Right lobe of liver (tissue), 6 donors: Measurements from ENCODE around the gene DCC. TPM values are rescaled to one million over a fixed set of nuclear protein-coding genes. Genes with fewer than 3 reads are reported as not detected.
"Not testable (repeated sequence)": the region's sequence is repeated elsewhere in the genome, so short reads cannot be mapped to it uniquely, and the experiment has no call there.

ENCODE experiments used
- ATAC-seq, 4 donors: fragments of 200-7000 bp; cut with Tn5 transposase; one replicate each; pipeline ENCODE4 v1.9.1; 2020; ENCODE audit warnings: mild to moderate bottlenecking in 4 of 4, moderate library complexity in 4 of 4
- DNase-seq, 3 donors: peaks; one replicate each; pipeline ENCODE4 v3.0.0-alpha.2; 2020
- H3K27ac ChIP-seq, 3 donors: fragments of 200-600 bp; one replicate each; pipeline ENCODE4 v1.8.0; 2022
- H3K27me3 ChIP-seq, 2 donors: fragments of 200-600 bp; one replicate each; pipeline ENCODE4 v1.8.0; 2022
- H3K36me3 ChIP-seq, 4 donors: fragments of 200-600 bp; sonication (generic) in 1 of 4; one replicate each; pipeline versions ENCODE4 v1.5.1 to v1.8.0; 2017 to 2022; ENCODE audit warnings: control low read depth in 1 of 4
- H3K4me1 ChIP-seq, 4 donors: fragments of 200-600 bp; sonication (generic) in 1 of 4; one replicate each; pipeline versions ENCODE4 v1.5.1 to v1.8.0; 2017 to 2022; ENCODE audit warnings: control low read depth in 1 of 4
- H3K4me3 ChIP-seq, 3 donors: fragments of 200-600 bp; one replicate each; pipeline ENCODE4 v1.8.0; 2022
- H3K9me3 ChIP-seq, 4 donors: fragments of 200-600 bp; sonication (generic) in 1 of 4; one replicate each; pipeline versions ENCODE4 v1.5.1 to v1.8.0; 2017 to 2022; ENCODE audit warnings: control low read depth in 1 of 4
- CTCF ChIP-seq, 4 donors: fragments of 200-600 bp in 3 of 4; fragments of 450-650 bp in 1 of 4; IDR thresholded peaks; one replicate each; pipeline versions ENCODE4 v1.5.1 to v1.8.0; 2016 to 2022; ENCODE audit warnings: antibody characterized with exemption in 4 of 4, mild to moderate bottlenecking in 2 of 4
- POLR2A ChIP-seq: fragments of 450-650 bp; IDR thresholded peaks from one replicate; pipeline ENCODE4 v1.6.1; 2017; ENCODE audit warnings: antibody characterized with exemption, mild to moderate bottlenecking
- WGBS: methylation state at CpG from one replicate; pipeline ENCODE4 v1.1.6; 2018; ENCODE audit warnings: low coverage, low lambda C conversion rate; ENCODE audit not compliant: insufficient coverage; ENCODE audit errors: missing lambda C conversion rate; 5-methylcytosine and 5-hydroxymethylcytosine counted together
- intact Hi-C, 2 donors: fragments of 100-400 bp; cut with DNase I; formaldehyde crosslinking; loops; one replicate each; pipeline versions ENCODE4 v1.11.2 to v1.14.1; 2022
- total RNA-seq, 6 experiments: library from RNA; depleted of rRNA in 2 of 6; stranded (reverse); fragments of >200 nt in 2 of 6; fragmentation: NEBNext Ultra II Directional in 3 of 6; extraction: Animal tissue kit (Norgen Biotek cat#: 25700) in 3 of 6; gene quantifications; one replicate each; pipeline versions ENCODE4 v1.1.0 to v1.2.4, GENCODE V29; 2016 to 2023
- donor health status: DM: no; HTN: yes; CAD: no.
- donor health status: DM: no; HTN: no; CAD: no.
- donor health status: DM: no; HTN: no; CAD: no.
- donor health status: DM: no; HTN: yes; CAD: no.
- donor health status: DM: no; HTN: yes; CAD: no.

The DCC gene
- total RNA-seq, 6 experiments from 2014 or later = 0.06 TPM; not detected in 5

GRCh38 chr18:53458268-53458667 is 1118.3 kb downstream of the DCC start:
- Histone ChIP-seq H3K4me3 (no peak overlapping the region), H3K27me3 (no peaks in the 10 kb centered on the region), H3K27ac (no peak overlapping the region), H3K9me3 (no peaks in the 10 kb centered on the region), H3K36me3 (no peaks in the 10 kb centered on the region), H3K4me1 (no peaks in the 10 kb centered on the region)
- no peak for ATAC-seq
- no peak for DNase-seq
- TF ChIP-seq CTCF (IDR thresholded peaks at IDR 0.05) = no peak
- no peak for TF ChIP-seq POLR2A
- intact Hi-C loops = no loop called here

DNA sequence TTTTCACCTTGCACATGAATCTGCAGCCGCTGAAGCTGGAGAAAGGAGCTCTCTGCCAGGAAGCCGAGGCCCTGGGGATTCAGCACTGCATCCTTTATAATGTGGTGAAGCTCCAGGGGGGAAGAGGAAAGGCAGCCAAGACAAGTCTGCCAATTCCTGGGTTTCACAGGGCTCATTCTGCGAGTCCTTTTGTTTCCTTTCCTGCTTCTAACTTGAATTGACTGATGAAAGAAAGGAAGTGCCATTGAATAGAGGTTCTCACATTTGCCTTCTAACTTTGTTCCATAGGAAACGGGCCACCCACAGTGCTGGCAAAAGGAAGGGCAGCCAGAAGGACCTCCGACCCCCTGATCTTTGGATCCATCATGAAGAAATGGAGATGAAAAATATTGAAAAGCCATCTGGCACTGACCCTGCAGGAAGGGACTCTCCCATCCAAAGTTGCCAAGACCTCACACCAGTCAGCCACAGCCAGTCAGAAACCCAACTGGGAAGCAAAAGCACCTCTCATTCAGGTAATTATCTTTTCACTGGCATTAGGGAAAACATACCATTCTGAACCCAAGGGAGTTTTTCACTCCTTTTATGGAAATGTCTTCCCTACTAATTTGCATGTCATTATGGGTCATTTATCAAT is 1119.1 kb downstream of the DCC start:
- no peak for DNase-seq
- Histone ChIP-seq H3K36me3 (no peaks in the 10 kb centered on the region), H3K27ac (no peak overlapping the region), H3K9me3 (no peaks in the 10 kb centered on the region), H3K27me3 (no peaks in the 10 kb centered on the region), H3K4me1 (no peaks in the 10 kb centered on the region), H3K4me3 (no peak overlapping the region)
- WGBS = 17% methylated on average over 5 of the region's 5 CpGs
- intact Hi-C loops = no loop called here
- no peak for TF ChIP-seq POLR2A
- no peak for TF ChIP-seq CTCF (IDR thresholded peaks at IDR 0.05)
- ATAC-seq = no peak

DNA sequence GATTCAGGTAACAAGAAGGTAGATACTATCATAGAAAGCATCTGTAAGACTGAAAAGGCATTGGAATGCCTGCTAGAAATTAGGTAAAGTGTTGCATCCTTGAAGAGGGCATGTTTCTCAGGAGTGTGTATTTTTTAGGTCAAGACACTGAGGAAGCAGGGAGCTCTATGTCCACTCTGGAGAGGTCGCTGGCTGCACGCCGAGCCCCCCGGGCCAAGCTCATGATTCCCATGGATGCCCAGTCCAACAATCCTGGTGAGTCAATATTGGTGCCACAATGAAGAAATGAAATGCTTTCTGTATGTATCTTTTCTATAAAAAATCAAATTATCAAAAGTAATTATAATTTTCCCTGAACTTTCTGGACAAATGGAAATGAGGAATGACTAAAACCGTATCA is 1127.8 kb downstream of the DCC start:
- intact Hi-C loops = no loop called here
- no peak for ATAC-seq
- Histone ChIP-seq H3K4me3 (no peak overlapping the region), H3K9me3 (no peaks in the 10 kb centered on the region), H3K36me3 (no peaks in the 10 kb centered on the region), H3K4me1 (no peaks in the 10 kb centered on the region), H3K27ac (no peak overlapping the region), H3K27me3 (no peaks in the 10 kb centered on the region)
- DNase-seq = no peak
- WGBS = 54% methylated on average over 3 of the region's 5 CpGs
- TF ChIP-seq CTCF (IDR thresholded peaks at IDR 0.05) = no peak
- no peak for TF ChIP-seq POLR2A

DNA sequence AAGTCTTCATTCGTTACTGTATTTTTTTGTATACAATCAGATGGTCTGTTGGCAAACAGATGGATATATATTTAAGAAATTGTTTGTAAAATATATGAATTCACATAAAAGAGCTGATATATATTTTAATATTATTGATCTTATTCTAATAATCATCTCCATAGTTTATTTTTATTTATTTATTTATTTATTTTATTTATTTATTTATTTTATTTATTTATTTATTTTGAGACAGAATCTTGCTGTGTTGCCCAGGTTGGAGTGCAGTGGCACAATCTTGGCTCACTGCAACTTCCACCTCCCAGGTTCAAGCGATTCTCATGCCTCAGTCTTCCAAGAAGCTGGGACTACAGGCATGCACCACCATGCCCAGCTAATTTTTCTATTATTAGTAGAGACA is 1128.2 kb downstream of the DCC start:
- WGBS = 83% methylated on average over 1 of the region's 2 CpGs
- H3K4me3 ChIP-seq, H3K4me1 ChIP-seq, DNase-seq, H3K27me3 ChIP-seq, H3K36me3 ChIP-seq, intact Hi-C loops, ATAC-seq, H3K27ac ChIP-seq, H3K9me3 ChIP-seq: not testable (repeated sequence)

DNA sequence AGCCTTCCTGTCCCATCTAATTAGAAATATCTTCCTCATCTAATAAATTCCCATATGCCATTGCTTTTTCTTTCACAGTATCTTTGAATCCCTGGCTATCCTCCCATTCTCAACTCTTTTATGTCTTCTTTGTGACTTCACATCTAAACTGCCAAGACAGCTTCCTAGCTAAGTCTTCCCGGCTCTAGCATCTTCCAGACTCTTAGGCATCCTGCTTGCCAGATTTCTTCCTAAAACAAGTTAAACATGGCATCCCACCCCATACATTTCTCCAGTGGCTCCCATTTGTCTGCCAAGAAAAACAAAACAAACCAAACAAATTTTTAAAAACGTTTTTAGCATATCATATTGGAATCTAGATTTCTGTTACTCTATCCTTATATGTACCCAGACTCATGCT is 1132.5 kb downstream of the DCC start:
- ATAC-seq (no peak), DNase-seq (no peak)
- intact Hi-C loops = no loop called here
- TF ChIP-seq CTCF (IDR thresholded peaks at IDR 0.05) = no peak
- no peak for TF ChIP-seq POLR2A
- Histone ChIP-seq H3K4me3 (no peak overlapping the region), H3K9me3 (no peaks in the 10 kb centered on the region), H3K36me3 (no peaks in the 10 kb centered on the region), H3K27ac (no peak overlapping the region), H3K27me3 (no peaks in the 10 kb centered on the region), H3K4me1 (no peaks in the 10 kb centered on the region)
- 22% methylated on average over 2 of the region's 2 CpGs for WGBS
